Muscle layer of duodenum (tissue), 2 donors: ENCODE results near the gene GPR179.

ENCODE experiments used
- H3K27ac ChIP-seq: one replicate; pipeline ENCODE4 v1.7.0; 2013; ENCODE audit warnings: mild to moderate bottlenecking, low read length
- H3K27me3 ChIP-seq: one replicate; pipeline ENCODE4 v1.7.0; 2013; ENCODE audit warnings: low read depth, mild to moderate bottlenecking, control low read depth, low read length
- H3K36me3 ChIP-seq, 2 donors: one replicate each; pipeline ENCODE4 v1.7.0; 2013; ENCODE audit warnings: low read length in 2 of 2, control low read depth in 1 of 2, mild to moderate bottlenecking in 1 of 2; ENCODE audit not compliant: insufficient read depth in 2 of 2, control insufficient read depth in 1 of 2
- H3K4me1 ChIP-seq, 2 donors: one replicate each; pipeline ENCODE4 v1.7.0; 2013; ENCODE audit warnings: low read length in 2 of 2, mild to moderate bottlenecking in 2 of 2, control low read depth in 1 of 2, moderate library complexity in 1 of 2; ENCODE audit not compliant: insufficient read depth in 2 of 2, control insufficient read depth in 1 of 2
- H3K4me3 ChIP-seq, 2 donors: one replicate each; pipeline ENCODE4 v1.7.0; 2013; ENCODE audit warnings: low read length in 2 of 2, low read depth in 1 of 2, mild to moderate bottlenecking in 1 of 2
- H3K9me3 ChIP-seq, 2 donors: one replicate each; pipeline ENCODE4 v1.7.0; 2013; ENCODE audit warnings: low read length in 2 of 2, control low read depth in 1 of 2, mild to moderate bottlenecking in 1 of 2; ENCODE audit not compliant: control insufficient read depth in 1 of 2
- donor health status: healthy.

Gene GPR179

GRCh38 chr17:38355251-38355650, 11.5 kb upstream of the GPR179 start:
- H3K27me3 ChIP-seq: no peaks in the 10 kb centered on the region
- no peak overlapping the region for H3K4me3 ChIP-seq
- no peaks in the 10 kb centered on the region for H3K36me3 ChIP-seq
- peaks cover 4 to 56% of the 10 kb centered on the region in 2 donors for H3K4me1 ChIP-seq
- H3K27ac ChIP-seq: no peak overlapping the region
- no peaks in the 10 kb centered on the region for H3K9me3 ChIP-seq

- H3K27ac ChIP-seq: no peak overlapping the region
- H3K4me1 ChIP-seq: peaks cover 4 to 56% of the 10 kb centered on the region in 2 donors
- no peaks in the 10 kb centered on the region for H3K36me3 ChIP-seq
- no peaks in the 10 kb centered on the region for H3K9me3 ChIP-seq
- no peaks in the 10 kb centered on the region for H3K27me3 ChIP-seq
- H3K4me3 ChIP-seq: no peak overlapping the region
These were observed 10.7 kb upstream of the GPR179 start for GRCh38 chr17:38354466-38354865.

- no peak overlapping the region for H3K27ac ChIP-seq
- H3K4me3 ChIP-seq: peak overlapping the region; percentile 78 to 87
- no peaks in the 10 kb centered on the region for H3K9me3 ChIP-seq
- H3K4me1 ChIP-seq: peaks cover 4 to 50% of the 10 kb centered on the region in 2 donors
- no peaks in the 10 kb centered on the region for H3K36me3 ChIP-seq
- H3K27me3 ChIP-seq: no peaks in the 10 kb centered on the region
These were observed 9.9 kb upstream of the GPR179 start for GRCh38 chr17:38353668-38354067.

- peak overlapping the region; percentile 78 to 87 for H3K4me3 ChIP-seq
- H3K4me1 ChIP-seq: peaks cover 4 to 45% of the 10 kb centered on the region in 2 donors
- H3K9me3 ChIP-seq: no peaks in the 10 kb centered on the region
- H3K27ac ChIP-seq: peak overlapping the region; percentile 53
- no peaks in the 10 kb centered on the region for H3K36me3 ChIP-seq
- H3K27me3 ChIP-seq: no peaks in the 10 kb centered on the region
These were observed 9.4 kb upstream of the GPR179 start for GRCh38 chr17:38353086-38353604.

GRCh38 chr17:38352245-38353085, 8.7 kb upstream of the GPR179 start:
- H3K4me3 ChIP-seq: peak overlapping the region; percentile 78 to 87
- H3K4me1 ChIP-seq: peaks cover 4 to 38% of the 10 kb centered on the region in 2 donors
- H3K9me3 ChIP-seq: no peaks in the 10 kb centered on the region
- peak overlapping the region; percentile 53 for H3K27ac ChIP-seq
- H3K36me3 ChIP-seq: no peaks in the 10 kb centered on the region
- H3K27me3 ChIP-seq: no peaks in the 10 kb centered on the region

- peaks cover 4 to 30% of the 10 kb centered on the region in 2 donors for H3K4me1 ChIP-seq
- no peaks in the 10 kb centered on the region for H3K9me3 ChIP-seq
- H3K4me3 ChIP-seq: peak within 1 kb of the TSS; percentile 78 to 87
- no peaks in the 10 kb centered on the region for H3K36me3 ChIP-seq
- H3K27me3 ChIP-seq: no peaks in the 10 kb centered on the region
- H3K27ac ChIP-seq: peak within 1 kb of the TSS; percentile 81
These were observed 7.9 kb upstream of the GPR179 start, which contains the start of gene SOCS7 for GRCh38 chr17:38351412-38352222. Gene SOCS7, plus strand, starts transcription at chr17:38351844. Its CDS starts 209 bp downstream, at chr17:38352053.

GRCh38 chr17:38350035-38350434, 6.3 kb upstream of the GPR179 start:
- no peaks in the 10 kb centered on the region for H3K27me3 ChIP-seq
- no peak overlapping the region for H3K27ac ChIP-seq
- no peak overlapping the region for H3K4me3 ChIP-seq
- H3K4me1 ChIP-seq: peaks cover 4 to 22% of the 10 kb centered on the region in 2 donors
- no peaks in the 10 kb centered on the region for H3K36me3 ChIP-seq
- H3K9me3 ChIP-seq: no peaks in the 10 kb centered on the region

- Histone ChIP-seq H3K27ac (no peak overlapping the region), H3K27me3 (no peaks in the 10 kb centered on the region), H3K4me3 (no peak overlapping the region)
These were observed 5.5 kb upstream of the GPR179 start for GRCh38 chr17:38349097-38349730.

GRCh38 chr17:38345743-38346142, 2.0 kb upstream of the GPR179 start:
- Histone ChIP-seq H3K4me1 (peaks cover 0 to 5% of the 10 kb centered on the region in 2 donors), H3K36me3 (no peaks in the 10 kb centered on the region), H3K4me3 (no peak overlapping the region), H3K9me3 (no peaks in the 10 kb centered on the region), H3K27me3 (no peaks in the 10 kb centered on the region), H3K27ac (no peak overlapping the region)

More at GRCh38 chr17:38349097-38349730, 5.5 kb upstream of the GPR179 start:
- peaks cover 4 to 14% of the 10 kb centered on the region in 2 donors for H3K4me1 ChIP-seq
- H3K36me3 ChIP-seq: no peaks in the 10 kb centered on the region
- no peaks in the 10 kb centered on the region for H3K9me3 ChIP-seq

- no peak overlapping the region for H3K27ac ChIP-seq
- peaks cover 0 to 5% of the 10 kb centered on the region in 2 donors for H3K4me1 ChIP-seq
- H3K27me3 ChIP-seq: no peaks in the 10 kb centered on the region
- no peak overlapping the region for H3K4me3 ChIP-seq
- no peaks in the 10 kb centered on the region for H3K9me3 ChIP-seq
- no peaks in the 10 kb centered on the region for H3K36me3 ChIP-seq
These were observed 627 bp upstream of the GPR179 start for GRCh38 chr17:38344420-38344745.
